Testis (tissue), 2 donors: ENCODE results near the gene CYB5R2.

Experiments
- CTCF ChIP-seq, 3 experiments: fragments of 450-650 bp in 2 of 3; fragments of 200-600 bp in 1 of 3; sonication (generic) in 1 of 3; IDR thresholded peaks; one replicate each; pipeline ENCODE4 v1.5.1; 2016 to 2019; ENCODE audit warnings: antibody characterized with exemption in 3 of 3, mild to moderate bottlenecking in 2 of 3, moderate library complexity in 1 of 3
- POLR2A ChIP-seq: fragments of 450-650 bp; IDR thresholded peaks from one replicate; pipeline ENCODE4 v1.6.1; 2017; ENCODE audit warnings: antibody characterized with exemption, mild to moderate bottlenecking, moderate library complexity

DNA sequence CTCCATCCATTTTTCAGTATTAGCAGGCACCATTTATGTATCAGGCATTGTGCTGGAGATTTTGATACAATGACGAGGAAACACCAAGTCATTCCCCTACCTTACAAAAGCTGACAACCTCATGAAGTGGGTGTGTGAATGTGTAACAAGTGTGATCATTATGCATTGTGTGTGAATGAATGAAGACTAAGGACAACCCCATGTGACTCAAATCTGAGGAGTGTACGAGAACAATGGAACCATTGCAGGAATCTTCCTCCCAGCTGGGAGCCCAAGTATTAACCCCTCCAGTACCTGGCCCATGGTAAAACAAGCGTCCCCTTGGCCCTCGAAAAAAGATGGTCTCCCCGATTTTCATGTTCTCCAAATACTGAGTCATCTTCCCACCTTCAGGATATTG is 4.4 kb downstream of the CYB5R2 start:
- no peak for TF ChIP-seq POLR2A
- TF ChIP-seq CTCF (IDR thresholded peaks at IDR 0.05): no peak
